ENCODE measurements around the gene TCF3.

TCF3 gene

GRCh38 chr19:1577929-1578618, 74.3 kb downstream of the TCF3 start:
- H3K9me2 ChIP-seq (replicated peaks; ENCODE audit: low read depth, low read length), result no peaks in the 10 kb centered on the region
- no peaks in the 10 kb centered on the region for H3K79me2 ChIP-seq (ENCODE audit: insufficient read depth, low read length)
- H3K4me2 ChIP-seq (ENCODE audit: low read depth, low read length, poor library complexity, severe bottlenecking), result no peak overlapping the region
- no peak overlapping the region for H3K4me3 ChIP-seq (ENCODE audit: low read length, poor library complexity, severe bottlenecking)
- peaks cover 56% of the 10 kb centered on the region; the same call in 1 of the 2 replicates for H3K36me3 ChIP-seq (ENCODE audit: insufficient read depth, low read length)
- no peaks in the 10 kb centered on the region for H3K9me3 ChIP-seq (ENCODE audit: insufficient read depth, low read depth, low read length)
- H3K27me3 ChIP-seq (ENCODE audit: insufficient read depth, low read length, poor library complexity, severe bottlenecking), result no peaks in the 10 kb centered on the region
- H3F3A ChIP-seq (ENCODE audit: low read depth), result no peaks in the 10 kb centered on the region
- H2AFZ ChIP-seq (ENCODE audit: low read length), result no peak overlapping the region
- no peaks in the 10 kb centered on the region for H4K20me1 ChIP-seq (ENCODE audit: insufficient read depth, low read length, poor library complexity, severe bottlenecking)
- H3K4me1 ChIP-seq (ENCODE audit: insufficient read depth, low read length, poor library complexity, severe bottlenecking), result no peaks in the 10 kb centered on the region
- H3K9ac ChIP-seq (ENCODE audit: low read depth, low read length, poor library complexity, severe bottlenecking), result no peak overlapping the region
- no peak for TF ChIP-seq CTCF (conservative IDR thresholded peaks at IDR 0.05; ENCODE audit: low read length)
- TF ChIP-seq EZH2phosphoT487 (IDR thresholded peaks at IDR 0.05; ENCODE audit: borderline replicate concordance), result no peak

DNA sequence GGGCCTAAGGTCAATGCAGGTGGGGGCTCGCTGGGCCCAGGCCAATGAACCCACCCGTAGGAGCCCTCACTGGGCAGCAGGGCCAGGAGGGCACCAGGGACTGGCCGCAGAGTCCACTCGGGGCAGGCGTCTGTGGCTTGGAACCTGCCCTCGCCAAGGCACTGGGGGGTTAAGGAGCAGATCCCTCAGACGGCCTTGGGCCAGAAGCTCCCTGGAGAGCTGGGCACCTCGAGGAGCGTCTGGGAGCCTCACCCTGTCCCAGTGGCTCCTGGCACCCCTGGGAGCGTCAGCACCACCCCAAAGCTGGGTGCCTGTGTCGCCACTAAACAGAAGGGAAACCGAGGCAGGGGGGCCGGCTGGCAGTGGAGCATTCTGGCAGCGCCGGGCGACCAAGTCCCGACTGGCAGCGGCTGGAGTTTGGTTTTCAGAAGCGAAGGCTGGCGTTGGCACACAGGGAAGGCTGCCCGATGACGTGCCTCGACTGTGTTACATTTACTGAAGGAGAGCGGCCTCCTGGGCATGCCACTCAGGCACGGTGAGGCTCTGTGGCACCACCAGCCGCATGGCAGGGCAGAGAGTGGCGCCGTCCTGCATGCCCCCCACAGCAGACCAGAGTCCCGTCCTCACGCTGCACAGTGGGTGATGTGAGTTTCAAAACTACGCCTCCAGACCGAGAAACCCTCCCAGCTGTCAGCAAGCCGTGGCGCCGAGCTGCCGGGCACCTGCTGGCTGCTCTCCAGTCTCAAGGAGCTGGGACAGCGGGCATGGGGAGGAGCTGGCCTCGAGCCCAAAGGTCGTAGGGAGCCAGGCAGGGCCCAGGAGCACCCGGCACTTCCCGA, 75.1 kb downstream of the TCF3 start:
- Histone ChIP-seq H3K9ac (ENCODE audit: low read depth, low read length, poor library complexity, severe bottlenecking) (no peak overlapping the region), H3K36me3 (ENCODE audit: insufficient read depth, low read length) (peaks cover 51% of the 10 kb centered on the region; the same call in 1 of the 2 replicates), H3F3A (ENCODE audit: low read depth) (no peaks in the 10 kb centered on the region), H3K27me3 (ENCODE audit: insufficient read depth, low read length, poor library complexity, severe bottlenecking) (no peaks in the 10 kb centered on the region), H4K20me1 (ENCODE audit: insufficient read depth, low read length, poor library complexity, severe bottlenecking) (no peaks in the 10 kb centered on the region), H3K4me1 (ENCODE audit: insufficient read depth, low read length, poor library complexity, severe bottlenecking) (no peaks in the 10 kb centered on the region), H3K9me2 (replicated peaks; ENCODE audit: low read depth, low read length) (no peaks in the 10 kb centered on the region), H3K4me3 (ENCODE audit: low read length, poor library complexity, severe bottlenecking) (no peak overlapping the region), H3K9me3 (ENCODE audit: insufficient read depth, low read depth, low read length) (no peaks in the 10 kb centered on the region), H2AFZ (ENCODE audit: low read length) (no peak overlapping the region), H3K4me2 (ENCODE audit: low read depth, low read length, poor library complexity, severe bottlenecking) (no peak overlapping the region), H3K79me2 (ENCODE audit: insufficient read depth, low read length) (no peaks in the 10 kb centered on the region)
- TF ChIP-seq EZH2phosphoT487 (IDR thresholded peaks at IDR 0.05; ENCODE audit: borderline replicate concordance) (no peak), CTCF (conservative IDR thresholded peaks at IDR 0.05; ENCODE audit: low read length) (no peak)

GRCh38 chr19:1576242-1577089, 75.9 kb downstream of the TCF3 start:
- Histone ChIP-seq H3K9me2 (replicated peaks; ENCODE audit: low read depth, low read length) (no peaks in the 10 kb centered on the region), H2AFZ (ENCODE audit: low read length) (no peak overlapping the region), H4K20me1 (ENCODE audit: insufficient read depth, low read length, poor library complexity, severe bottlenecking) (no peaks in the 10 kb centered on the region), H3K4me2 (ENCODE audit: low read depth, low read length, poor library complexity, severe bottlenecking) (no peak overlapping the region), H3K4me3 (ENCODE audit: low read length, poor library complexity, severe bottlenecking) (no peak overlapping the region), H3K27me3 (ENCODE audit: insufficient read depth, low read length, poor library complexity, severe bottlenecking) (no peaks in the 10 kb centered on the region), H3F3A (ENCODE audit: low read depth) (no peaks in the 10 kb centered on the region), H3K4me1 (ENCODE audit: insufficient read depth, low read length, poor library complexity, severe bottlenecking) (no peaks in the 10 kb centered on the region), H3K36me3 (ENCODE audit: insufficient read depth, low read length) (peaks cover 43% of the 10 kb centered on the region; the same call in 1 of the 2 replicates), H3K79me2 (ENCODE audit: insufficient read depth, low read length) (no peaks in the 10 kb centered on the region), H3K9me3 (ENCODE audit: insufficient read depth, low read depth, low read length) (no peaks in the 10 kb centered on the region), H3K9ac (ENCODE audit: low read depth, low read length, poor library complexity, severe bottlenecking) (no peak overlapping the region)
- TF ChIP-seq CTCF (conservative IDR thresholded peaks at IDR 0.05; ENCODE audit: low read length) (no peak), EZH2phosphoT487 (IDR thresholded peaks at IDR 0.05; ENCODE audit: borderline replicate concordance) (no peak)
